BJ (cell line): ENCODE results near the gene MTSS2. TPM values are rescaled to one million over a fixed set of nuclear protein-coding genes. Genes with fewer than 3 reads are reported as not detected.

Experiments used
- CTCF ChIA-PET: fragments of 350-600 bp; formaldehyde crosslinking; extraction: SDS; loops from one replicate; lab custom pipeline; 2021; ENCODE audit warnings: antibody characterized with exemption, inconsistent platforms; lab: Yijun Ruan, JAX
- POLR2A ChIA-PET: fragments of 300-600 bp; sonication (Branson Sonifier 250); formaldehyde crosslinking; extraction: SDS; loops from one replicate; lab custom pipeline; 2021; ENCODE audit warnings: antibody characterized with exemption; lab: Charles Lee
- DNase-seq: peaks from one replicate; pipeline ENCODE4 v3.0.0-alpha.2; 2011; ENCODE audit warnings: low read depth
- H3K27me3 ChIP-seq: 2 replicates; pipeline ENCODE4 v1.6.0; 2011; ENCODE audit warnings: low read length; ENCODE audit not compliant: control insufficient read depth, insufficient read depth
- H3K36me3 ChIP-seq: 2 replicates; pipeline ENCODE4 v1.5.1; 2011; ENCODE audit warnings: low read length; ENCODE audit not compliant: control insufficient read depth, insufficient read depth
- H3K4me3 ChIP-seq: 2 replicates; pipeline ENCODE4 v1.5.1; 2011; ENCODE audit warnings: low read depth, mild to moderate bottlenecking, control low read depth, low read length
- CTCF ChIP-seq: IDR thresholded peaks from 2 replicates; pipeline ENCODE4 v1.5.1; 2011; ENCODE audit warnings: low read depth, mild to moderate bottlenecking, control low read depth, inconsistent platforms, low read length, moderate library complexity; ENCODE audit not compliant: insufficient read depth
- polyA plus RNA-seq: library from polyadenylated mRNA; depleted of rRNA; stranded (reverse); fragments of >200 nt; gene quantifications from 2 replicates; pipeline ENCODE4 v1.2.3, GENCODE V29; 2011

The MTSS2 gene
- polyA plus RNA-seq, 1 experiment, result 170 TPM

- Histone ChIP-seq H3K4me3 (no peak overlapping the region), H3K36me3 (peaks cover 7% of the 10 kb centered on the region), H3K27me3 (no peaks in the 10 kb centered on the region)
- ChIA-PET POLR2A (no interaction called here), CTCF (interaction anchor here (1.3 kb wide), 1 partner anchor 11 kb away, joined by 5 read pairs; no protein-coding TSS in a partner anchor)
- TF ChIP-seq CTCF, result no peak
- DNase-seq, result no peak
These were observed 38.5 kb upstream of the MTSS2 start for GRCh38 chr16:70724146-70725023.

- no peak for TF ChIP-seq CTCF
- CTCF ChIA-PET, result no interaction called here
- DNase-seq, result no peak
These were observed 37.9 kb upstream of the MTSS2 start for GRCh38 chr16:70723740-70724145.

GRCh38 chr16:70721202-70721963 lies 35.5 kb upstream of the MTSS2 start:
- no peaks in the 10 kb centered on the region for H3K27me3 ChIP-seq
- DNase-seq, result no peak
- POLR2A ChIA-PET, result no interaction called here
- TF ChIP-seq CTCF, result no peak
- no peak overlapping the region for H3K4me3 ChIP-seq
- CTCF ChIA-PET, result no interaction called here
- no peaks in the 10 kb centered on the region; the same call in none of the 2 replicates for H3K36me3 ChIP-seq

More at GRCh38 chr16:70723740-70724145, 37.9 kb upstream of the MTSS2 start:
- Histone ChIP-seq H3K27me3 (no peaks in the 10 kb centered on the region), H3K4me3 (no peak overlapping the region), H3K36me3 (peaks cover 5% of the 10 kb centered on the region)
- POLR2A ChIA-PET, result no interaction called here

GRCh38 chr16:70720425-70721201 lies 34.8 kb upstream of the MTSS2 start:
- Histone ChIP-seq H3K36me3 (no peaks in the 10 kb centered on the region; the same call in none of the 2 replicates), H3K27me3 (no peaks in the 10 kb centered on the region), H3K4me3 (no peak overlapping the region)
- TF ChIP-seq CTCF, result no peak
- DNase-seq, result no peak
- CTCF ChIA-PET, result interaction anchor here (0.7 kb wide), 1 partner anchor 50 kb away, joined by 3 read pairs; no protein-coding TSS in a partner anchor
- POLR2A ChIA-PET, result no interaction called here
